HG03103 (cell line): ENCODE results near the gene MYO9B.
"Not testable (repeated sequence)": the region's sequence is repeated elsewhere in the genome, so short reads cannot be mapped to it uniquely, and the experiment has no call there.

Experiments
- ATAC-seq: cut with Tn5 transposase; IDR thresholded peaks from one replicate; pipeline ENCODE4 v1.9.1; 2021; ENCODE audit warnings: low read depth; ENCODE audit not compliant: unreplicated experiment

The MYO9B gene

GRCh38 chr19:17138052-17138846 is 62.7 kb downstream of the MYO9B start:
- not testable (repeated sequence) for ATAC-seq

GRCh38 chr19:17138937-17139598 is 63.5 kb downstream of the MYO9B start:
- no peak for ATAC-seq

GRCh38 chr19:17144771-17145170 is 69.2 kb downstream of the MYO9B start:
- ATAC-seq: not testable (repeated sequence)

GRCh38 chr19:17145546-17146497 is 70.2 kb downstream of the MYO9B start:
- ATAC-seq: no peak

- no peak for ATAC-seq
Measured at GRCh38 chr19:17148130-17148529, 72.6 kb downstream of the MYO9B start.

- no peak for ATAC-seq
Measured at GRCh38 chr19:17149393-17150135, 74.0 kb downstream of the MYO9B start.

- ATAC-seq: no peak
Measured at GRCh38 chr19:17153996-17154395, 78.4 kb downstream of the MYO9B start.

- ATAC-seq: no peak
Measured at GRCh38 chr19:17155251-17155650, 79.7 kb downstream of the MYO9B start.

- no peak for ATAC-seq
Measured at GRCh38 chr19:17156296-17156946, 80.8 kb downstream of the MYO9B start.

- no peak for ATAC-seq
Measured at GRCh38 chr19:17156947-17157302, 81.3 kb downstream of the MYO9B start.

GRCh38 chr19:17158584-17158983 is 83.0 kb downstream of the MYO9B start:
- no peak for ATAC-seq

- ATAC-seq: no peak
Measured at GRCh38 chr19:17159466-17160393, 84.2 kb downstream of the MYO9B start.

GRCh38 chr19:17160908-17161307 is 85.3 kb downstream of the MYO9B start:
- no peak for ATAC-seq

GRCh38 chr19:17162131-17162530 is 86.6 kb downstream of the MYO9B start:
- ATAC-seq: not testable (repeated sequence)

- no peak for ATAC-seq
Measured at GRCh38 chr19:17162580-17162979, 87.0 kb downstream of the MYO9B start.

GRCh38 chr19:17163652-17164051 is 88.1 kb downstream of the MYO9B start:
- ATAC-seq: no peak

- ATAC-seq: no peak
Measured at GRCh38 chr19:17164639-17165038, 89.1 kb downstream of the MYO9B start.

GRCh38 chr19:17165715-17166114 is 90.1 kb downstream of the MYO9B start:
- no peak for ATAC-seq
